NCI-H1694 (cell line): Measurements from ENCODE around the gene NAP1L1.
A peak's percentile ranks its signal among the peaks of the same experiment; 100 is the strongest.

Experiments
- DNase-seq: peaks from one replicate; lab custom pipeline; 2025; lab: John Stamatoyannopoulos, UW

NAP1L1 gene, protein sequence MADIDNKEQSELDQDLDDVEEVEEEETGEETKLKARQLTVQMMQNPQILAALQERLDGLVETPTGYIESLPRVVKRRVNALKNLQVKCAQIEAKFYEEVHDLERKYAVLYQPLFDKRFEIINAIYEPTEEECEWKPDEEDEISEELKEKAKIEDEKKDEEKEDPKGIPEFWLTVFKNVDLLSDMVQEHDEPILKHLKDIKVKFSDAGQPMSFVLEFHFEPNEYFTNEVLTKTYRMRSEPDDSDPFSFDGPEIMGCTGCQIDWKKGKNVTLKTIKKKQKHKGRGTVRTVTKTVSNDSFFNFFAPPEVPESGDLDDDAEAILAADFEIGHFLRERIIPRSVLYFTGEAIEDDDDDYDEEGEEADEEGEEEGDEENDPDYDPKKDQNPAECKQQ

DNA sequence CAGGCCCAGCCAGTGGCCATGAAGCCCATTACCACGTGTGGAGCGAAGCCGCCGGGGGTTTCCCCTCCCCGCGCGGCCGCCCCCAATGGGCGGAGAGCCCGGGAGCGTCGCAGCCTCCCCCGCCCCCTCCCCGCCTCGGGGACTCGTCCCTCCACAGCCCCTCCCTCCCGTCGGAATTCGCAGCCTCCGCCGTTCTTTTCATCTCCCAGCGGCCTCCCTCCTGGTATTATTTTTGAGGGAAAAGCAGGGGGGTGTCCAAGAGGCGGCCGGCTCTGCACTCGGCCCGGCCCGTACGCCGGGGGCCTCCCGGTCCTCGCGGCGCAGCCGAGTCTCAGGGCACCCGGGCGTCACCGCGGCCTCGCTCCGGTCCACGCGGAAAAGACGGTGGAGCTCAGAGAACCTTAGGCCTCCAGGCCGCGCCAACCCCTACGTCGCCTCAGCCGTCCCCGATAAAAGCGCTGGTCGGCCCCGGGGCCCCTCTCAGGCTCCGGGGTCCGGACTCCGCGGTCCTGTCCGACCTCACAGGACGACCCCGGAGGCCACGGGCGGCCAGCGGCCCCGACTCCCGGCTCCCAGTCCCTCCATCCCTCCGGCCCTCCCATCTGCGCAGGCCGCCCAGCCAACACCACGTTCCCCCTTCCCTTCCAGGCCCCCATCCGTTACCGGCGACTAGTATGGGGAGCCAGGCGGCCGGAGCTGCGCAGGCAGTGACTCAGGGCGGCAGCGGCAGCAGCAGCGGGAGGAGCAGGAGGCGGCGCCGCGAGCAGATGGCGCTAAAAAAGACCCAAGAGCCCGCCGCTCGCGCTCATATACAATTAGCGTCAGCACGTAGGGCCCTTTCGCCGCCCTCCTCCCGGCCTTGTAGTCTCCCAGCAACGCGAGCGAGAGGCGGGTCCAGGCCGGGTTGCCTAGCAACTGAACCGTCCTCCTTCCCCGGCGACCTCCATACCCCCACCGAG, at the start of gene NAP1L1:
NAP1L1 (minus strand) TSS at position 782 of the 959 bp plus-strand sequence. CDS start 10,466 bp downstream, outside the sequence.
- DNase-seq = peak; percentile 95

DNA sequence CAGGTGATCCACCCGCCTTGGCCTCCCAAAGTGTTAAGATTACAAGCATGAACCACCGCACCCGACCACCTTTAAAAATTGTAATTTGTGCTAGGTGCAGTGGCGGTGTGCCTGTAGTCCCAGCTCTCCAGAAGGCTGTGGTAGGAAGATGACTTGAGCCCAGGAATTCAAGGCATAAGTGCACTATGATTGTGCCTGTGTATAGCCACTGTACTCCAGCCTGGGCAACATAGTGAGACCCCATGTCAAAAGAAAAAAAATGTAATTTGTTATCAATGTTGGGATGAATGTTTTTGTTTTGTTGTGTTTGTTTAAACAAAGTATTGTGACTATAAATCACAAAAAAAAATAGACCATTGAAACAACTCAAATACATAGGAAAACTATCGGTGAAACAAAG, 43.1 kb upstream of the NAP1L1 start:
- no peak for DNase-seq

DNA sequence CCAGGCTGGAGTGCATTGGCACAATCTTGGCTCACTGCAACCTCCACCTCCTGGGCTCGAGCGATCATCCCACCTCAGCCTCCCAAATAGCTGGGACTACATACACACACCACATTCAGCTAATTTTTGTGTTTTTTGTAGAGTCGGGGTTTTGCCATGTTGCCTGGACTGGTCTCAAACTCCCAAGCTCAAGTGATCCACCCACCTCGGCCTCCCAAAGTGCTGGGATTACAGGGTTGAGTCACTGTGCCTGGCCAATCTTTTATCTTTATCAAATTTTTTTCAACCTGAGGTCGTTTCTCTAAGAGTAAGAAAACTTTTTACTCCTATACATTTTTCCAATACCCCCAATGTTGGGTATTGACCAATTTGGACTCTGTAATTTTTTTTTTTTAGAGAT, 40.0 kb upstream of the NAP1L1 start:
- DNase-seq = no peak

DNA sequence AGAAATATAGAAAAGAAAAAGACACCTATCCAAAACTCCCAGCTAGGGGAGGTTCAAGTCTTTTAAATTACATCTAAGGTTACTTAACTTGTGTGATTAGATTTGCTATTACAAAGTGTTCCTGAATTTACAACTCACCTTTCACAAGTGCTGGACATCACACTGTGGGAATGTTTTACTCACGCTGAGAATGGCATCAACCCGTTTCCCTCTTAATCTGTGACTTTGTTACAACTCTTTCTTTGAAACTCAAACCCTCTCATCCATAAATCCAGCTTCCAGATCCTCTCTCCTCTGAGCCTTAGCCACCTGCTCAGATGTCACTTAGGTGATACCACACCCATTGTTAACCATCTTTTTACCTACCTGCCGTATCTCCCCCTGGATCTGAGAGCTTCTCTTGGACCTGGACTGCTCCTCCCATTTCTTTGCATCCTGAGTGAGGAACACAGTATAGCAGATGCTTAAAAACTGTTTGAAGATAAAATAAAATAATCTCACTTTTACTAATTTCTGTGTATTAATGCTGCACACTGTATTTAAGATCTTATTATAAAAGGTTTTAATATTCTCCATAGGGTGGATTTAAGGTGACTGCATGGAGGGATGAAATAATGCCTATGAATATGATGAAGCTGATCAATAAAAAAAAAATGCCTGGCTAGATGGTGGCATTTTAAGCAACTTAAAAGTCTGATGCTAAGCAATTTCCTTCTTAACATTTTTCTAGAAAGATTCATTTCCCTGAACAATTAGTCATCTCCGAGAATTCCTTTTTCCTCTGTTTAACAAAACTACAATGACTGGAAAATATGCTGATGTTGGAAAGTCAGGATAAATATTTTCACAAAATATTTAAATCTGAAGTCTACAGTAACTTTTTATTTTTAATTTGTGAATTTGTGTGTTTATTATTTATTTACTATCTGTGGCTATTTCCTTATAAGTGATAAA, 39.1 kb upstream of the NAP1L1 start:
- DNase-seq = no peak

DNA sequence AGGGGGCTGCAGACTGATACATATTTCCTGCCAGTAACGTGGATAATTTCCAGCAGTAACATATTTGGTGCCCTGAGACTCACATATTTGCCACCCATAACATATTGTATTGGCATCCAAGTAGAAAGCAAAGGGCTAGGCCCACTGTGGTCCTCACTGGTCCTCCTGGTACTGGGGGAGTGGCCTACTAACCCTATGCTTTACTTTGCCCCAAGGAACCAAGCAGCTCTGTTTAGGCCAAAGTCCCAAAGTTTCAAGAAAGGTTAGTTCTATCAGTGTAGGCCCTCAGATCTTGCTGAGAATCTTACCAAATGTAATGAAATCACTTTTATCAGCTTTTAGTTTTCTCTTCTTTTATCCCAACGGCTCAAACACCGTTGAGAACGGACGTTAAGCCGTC, 35.4 kb upstream of the NAP1L1 start:
- DNase-seq = no peak

DNA sequence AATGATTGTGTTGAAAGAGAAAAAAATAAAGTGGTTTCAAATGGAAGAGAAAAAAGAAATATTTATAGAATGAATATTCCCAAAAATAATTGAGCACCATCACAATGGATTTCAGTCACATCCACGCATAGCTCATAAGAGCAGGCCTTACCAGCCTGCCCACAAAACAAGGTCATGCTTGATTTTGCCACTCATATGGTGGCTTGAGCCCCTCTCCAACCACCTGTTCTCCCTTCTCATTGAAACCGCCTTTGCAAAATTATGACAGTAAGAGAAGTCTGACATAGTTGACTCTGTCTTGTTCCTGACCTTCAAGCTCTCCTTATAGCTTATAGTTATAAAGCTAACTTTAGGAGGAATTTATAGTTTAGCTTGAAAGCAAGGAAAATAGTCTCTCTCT, 33.3 kb upstream of the NAP1L1 start:
- DNase-seq = no peak

DNA sequence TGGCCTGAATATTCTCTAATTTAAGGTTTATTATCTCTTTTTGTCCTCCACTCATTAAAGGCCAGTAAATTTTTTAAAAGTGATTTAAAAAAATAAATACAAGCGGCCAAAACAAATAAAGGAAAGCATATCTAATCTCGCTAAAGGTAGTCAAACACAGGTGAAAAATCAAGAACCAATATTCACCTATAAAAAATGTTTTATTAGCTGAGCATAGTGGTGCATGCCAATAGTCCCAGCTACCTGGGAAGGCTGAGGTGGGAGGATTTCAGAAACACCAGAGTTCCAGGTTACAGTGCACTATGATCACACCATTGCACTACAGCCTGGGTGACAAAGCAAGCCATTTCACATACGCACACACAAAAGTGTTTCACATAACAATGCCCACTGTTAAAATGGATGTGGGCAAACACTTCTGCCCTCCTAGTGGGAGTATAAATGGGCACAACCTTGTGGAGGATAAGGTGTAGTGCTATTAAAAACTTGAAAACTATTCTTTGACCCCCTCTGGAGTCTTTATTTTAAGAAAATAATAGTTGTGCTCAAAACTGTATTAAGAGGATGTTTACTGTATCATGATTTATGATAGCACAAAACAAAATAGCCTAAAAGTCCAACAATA, 32.7 kb upstream of the NAP1L1 start:
- DNase-seq = no peak

DNA sequence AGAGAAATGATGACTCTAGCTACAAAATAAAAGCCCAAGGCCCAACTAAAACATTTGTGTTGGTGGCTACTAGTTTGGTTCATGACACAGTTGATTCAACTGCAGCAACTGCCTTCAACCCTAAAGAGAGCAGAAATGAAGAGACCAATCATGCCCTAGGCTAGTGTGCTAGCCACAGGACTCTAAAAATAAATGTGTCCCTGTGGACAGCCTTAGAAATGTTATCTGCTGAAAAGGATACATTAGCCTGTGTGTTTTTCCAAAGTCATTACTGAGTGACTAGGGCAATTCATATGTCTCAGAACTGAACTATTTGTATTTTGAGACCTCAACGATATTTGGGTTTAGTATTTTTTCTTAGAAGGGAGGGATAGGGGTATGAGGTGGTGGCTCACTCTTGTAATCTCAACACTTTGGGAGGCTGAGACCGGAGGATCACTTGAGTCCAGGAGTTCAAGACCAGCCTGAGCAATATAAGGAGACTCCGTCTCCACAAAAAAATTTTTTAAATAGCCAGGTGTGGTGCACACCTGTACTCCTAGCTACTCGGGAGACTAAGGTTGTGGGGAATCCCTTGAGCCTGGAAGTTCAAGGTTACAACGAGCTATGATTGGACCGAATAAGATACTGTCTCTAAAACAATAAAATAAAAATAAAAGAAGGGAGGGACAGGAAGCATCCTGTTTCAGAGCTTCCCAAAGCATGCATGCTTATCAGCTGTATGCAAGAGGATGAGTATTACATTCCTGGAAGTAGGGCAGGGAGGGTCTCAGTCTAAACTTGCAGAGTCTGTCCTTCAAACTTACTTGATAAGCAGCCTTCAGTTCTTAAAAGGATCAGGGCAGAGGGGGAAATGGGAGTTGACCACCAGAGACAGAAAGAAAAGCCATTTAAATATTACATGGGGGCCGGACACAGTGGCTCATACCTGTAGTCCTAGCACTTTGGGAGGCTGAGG, 29.6 kb upstream of the NAP1L1 start:
- DNase-seq = no peak

DNA sequence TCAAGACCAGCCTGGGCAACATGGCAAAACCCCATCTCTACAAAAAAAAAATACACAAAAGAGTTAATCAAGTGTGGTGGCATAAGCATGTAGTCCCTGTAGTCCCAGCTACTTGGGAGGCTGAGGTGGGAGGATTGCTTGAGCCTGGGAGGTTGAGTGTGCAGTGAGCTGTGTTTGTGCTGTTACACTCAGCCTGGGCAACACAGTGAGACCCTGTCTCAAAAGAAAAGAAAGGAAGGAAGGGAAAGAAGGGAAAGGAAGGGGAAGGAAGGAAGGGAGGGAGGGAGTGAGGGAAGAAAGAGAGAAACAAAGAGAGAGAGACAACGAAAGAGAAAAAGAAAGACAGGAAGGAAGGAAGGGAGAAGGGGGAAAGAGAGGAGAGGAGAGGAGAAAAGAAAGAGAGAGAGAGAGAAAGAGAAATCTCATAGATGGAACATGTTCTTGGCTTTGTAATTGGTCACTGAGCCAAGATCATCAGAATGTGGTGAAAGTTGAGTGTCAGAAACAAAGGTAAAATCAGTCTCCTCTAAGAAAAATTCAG, 26.8 kb upstream of the NAP1L1 start:
- no peak for DNase-seq

DNA sequence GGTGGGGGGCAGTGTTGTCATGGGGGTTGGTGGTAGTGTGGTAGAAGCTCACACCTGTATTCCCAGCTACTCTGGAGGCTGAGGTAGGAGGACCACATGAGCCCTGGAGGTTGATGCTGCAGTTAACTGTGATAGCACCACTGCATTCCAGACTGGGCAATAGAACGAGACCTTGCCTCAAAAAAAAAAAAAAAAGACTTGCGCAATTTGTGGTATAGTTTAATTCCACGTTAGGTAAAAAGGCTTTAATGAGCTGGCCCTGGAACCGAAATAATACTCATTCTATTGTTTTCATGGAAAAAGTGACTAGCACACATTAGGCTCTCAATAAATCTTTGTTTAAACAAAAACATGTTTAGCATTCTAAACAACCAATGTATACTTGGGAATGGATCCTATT, 25.4 kb upstream of the NAP1L1 start:
- DNase-seq = no peak

DNA sequence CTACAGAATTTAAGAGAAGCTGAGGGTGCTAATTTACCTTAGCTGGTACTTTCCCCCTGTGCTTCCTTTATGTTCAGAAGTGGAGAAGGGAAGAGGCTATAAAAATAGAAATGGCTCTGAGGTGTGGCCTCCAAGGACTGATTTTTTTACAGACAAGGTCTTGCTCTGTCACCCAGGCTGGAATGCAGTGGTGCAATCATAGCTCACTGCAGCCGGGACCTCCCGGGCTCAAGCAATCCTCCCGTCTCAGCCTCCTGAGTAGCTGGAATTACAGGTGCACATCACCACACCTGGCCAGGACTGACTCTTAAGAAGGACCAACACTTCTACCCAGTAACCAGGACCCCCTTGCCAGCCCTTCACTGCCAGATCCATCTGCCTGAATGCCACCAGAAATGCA, 23.9 kb upstream of the NAP1L1 start:
- DNase-seq = no peak

DNA sequence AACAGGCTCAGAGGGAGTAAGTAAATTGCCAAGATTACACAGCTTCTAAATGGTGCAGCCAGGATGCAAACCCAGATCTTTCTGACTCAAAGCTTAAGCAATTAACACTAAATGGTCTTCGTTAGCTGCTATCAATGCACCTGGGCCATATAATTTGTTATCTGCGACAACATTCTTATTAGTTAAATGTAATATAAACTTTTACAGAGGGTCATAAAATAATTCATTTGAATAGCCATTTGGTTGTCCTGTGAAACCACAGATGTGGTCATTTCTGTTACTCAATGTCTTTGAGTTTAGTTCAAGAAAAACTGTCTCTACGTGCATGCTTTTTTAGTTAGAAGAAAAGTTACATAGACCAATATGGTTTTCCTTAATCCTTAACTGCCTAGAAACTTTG, 22.1 kb upstream of the NAP1L1 start:
- no peak for DNase-seq

DNA sequence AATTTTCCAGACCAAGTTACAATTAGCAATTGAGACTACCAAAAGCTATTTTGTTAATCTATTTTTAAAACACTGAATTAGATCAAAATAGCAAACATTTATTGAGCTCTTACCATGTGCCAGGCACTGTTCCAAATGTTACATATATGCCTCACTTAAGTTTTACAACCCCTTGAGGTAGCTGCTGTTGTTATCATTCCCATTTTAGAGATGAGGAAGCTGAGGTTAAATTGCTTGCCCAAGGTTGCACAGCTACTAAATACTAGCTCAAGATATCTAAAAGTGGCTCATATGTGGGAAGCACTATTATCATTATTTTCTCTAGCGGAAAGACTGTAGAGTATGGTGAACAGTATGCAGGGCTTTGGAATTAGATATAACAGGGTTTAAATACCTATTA, 19.5 kb upstream of the NAP1L1 start:
- DNase-seq = no peak

DNA sequence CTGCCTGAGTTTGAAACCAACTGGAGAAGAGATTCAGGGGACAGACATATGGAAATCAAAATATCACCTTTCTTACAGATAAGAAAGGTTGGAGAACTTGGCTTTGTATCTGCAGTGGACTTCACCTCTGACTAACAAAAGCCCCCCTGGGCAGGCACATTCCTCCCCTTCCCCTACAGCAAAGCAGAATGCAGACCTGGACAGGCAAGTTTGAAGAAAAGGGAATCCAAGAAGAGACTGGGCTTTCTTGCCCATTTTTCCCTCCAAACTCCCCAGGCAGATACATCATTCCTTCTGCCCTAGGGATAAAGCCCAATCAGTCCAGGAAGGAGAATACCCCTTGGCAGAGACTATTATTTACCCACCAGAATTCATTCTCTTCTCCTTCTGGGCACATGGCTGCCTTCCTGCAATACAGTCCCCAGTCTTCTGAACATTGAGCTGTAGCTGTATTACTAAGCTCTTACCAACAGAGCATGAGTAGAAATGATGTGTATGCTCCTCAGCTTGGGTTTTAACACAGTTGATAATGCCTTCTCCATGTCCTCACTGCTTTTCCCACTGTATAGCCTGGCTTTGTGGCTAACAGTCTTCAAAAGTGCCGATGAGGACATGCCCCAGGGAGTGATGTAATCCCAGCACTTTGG, 17.4 kb upstream of the NAP1L1 start:
- no peak for DNase-seq

DNA sequence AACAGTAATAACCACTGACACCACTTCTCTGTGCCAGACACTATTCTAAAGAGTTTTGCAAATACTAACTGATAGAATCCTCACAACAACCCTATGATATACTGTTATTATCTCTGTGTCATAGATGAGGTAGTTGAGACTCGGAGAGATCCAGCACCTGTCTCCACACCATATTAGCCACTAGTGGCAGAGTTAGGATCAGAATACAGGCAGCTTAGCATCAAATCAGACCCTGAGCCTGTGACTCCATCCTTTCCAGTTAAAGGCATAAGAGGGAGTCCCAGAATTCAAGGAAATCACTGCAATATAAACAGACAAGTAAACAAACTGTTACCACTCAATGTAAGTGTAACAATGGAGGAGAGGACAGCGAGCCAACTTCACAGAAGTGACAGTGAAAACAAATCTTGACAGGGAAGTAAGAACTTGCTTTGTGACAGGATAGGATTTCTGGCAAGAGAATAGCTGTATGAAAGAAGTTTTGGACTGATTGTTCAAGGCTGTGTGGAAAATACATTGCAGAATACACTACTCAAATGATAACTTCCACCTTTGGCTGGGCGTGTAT, 11.7 kb upstream of the NAP1L1 start:
- DNase-seq = no peak

DNA sequence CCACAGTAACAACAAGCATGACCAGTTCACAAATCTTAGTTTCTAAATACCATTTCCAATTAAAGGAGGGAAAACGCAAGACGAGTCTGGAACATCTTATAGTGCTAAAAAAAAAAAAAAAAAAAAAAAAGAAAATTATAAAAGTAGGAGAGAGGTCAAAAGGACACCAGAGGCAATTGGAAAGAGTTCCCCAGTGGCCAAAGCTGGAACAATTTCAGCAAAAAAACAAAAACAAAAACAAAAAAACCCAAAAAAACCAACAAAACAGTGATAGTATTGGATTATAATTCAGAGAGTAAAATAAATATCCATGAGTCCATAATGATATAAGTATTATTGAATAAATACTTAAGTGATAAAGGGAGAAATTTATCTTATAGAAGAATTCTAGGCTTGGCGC, 10.3 kb upstream of the NAP1L1 start:
- no peak for DNase-seq

DNA sequence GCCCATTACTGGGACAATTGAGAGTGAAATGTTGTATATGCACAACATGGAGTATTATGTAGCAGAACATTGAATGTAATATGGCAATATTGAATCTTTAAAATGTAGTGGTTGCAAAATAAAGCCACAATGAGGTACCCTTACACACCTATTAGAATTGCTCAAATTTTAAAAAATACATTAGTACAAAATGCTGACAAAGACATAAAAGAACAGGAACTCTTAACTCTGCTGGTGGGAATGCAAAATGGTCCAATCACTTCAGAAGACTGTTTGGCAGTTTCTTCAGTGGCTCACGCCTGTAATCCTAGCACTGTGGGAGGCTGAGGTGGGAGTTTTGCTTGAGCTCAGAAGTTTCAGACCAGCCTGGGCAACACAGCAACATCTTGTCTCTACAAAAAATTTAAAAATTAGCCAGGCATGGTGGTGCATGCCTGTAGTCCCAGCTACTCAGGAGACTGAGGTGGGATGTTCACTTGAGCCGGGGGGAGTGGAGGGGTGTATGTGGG, 6.8 kb upstream of the NAP1L1 start:
- no peak for DNase-seq

DNA sequence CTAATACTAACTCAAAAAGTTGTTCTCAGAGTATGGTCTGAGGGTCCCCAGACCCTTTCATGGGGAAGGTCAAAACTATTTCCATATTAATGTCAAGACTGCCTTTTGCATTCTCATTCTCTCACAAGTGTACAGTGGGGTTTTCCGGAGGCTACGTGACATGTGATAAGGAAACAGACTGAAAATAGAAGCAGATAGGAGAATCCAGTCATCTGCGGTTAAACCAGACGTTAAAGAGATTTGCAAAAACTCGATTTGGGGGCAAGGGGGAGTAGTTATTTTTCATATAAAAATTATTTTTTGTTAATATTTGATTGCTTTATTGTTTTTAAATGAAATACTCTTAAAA, 1.0 kb upstream of the NAP1L1 start:
- DNase-seq = no peak
